SK-N-SH (cell line): ENCODE data around the gene DUSP9.

Experiments used
- FOXM1 ChIP-seq: IDR thresholded peaks from 2 replicates; pipeline ENCODE4 v1.4.0; 2012; ENCODE audit warnings: low read depth, mild to moderate bottlenecking
- GABPA ChIP-seq: IDR thresholded peaks from 2 replicates; pipeline ENCODE4 v1.4.0; 2012; ENCODE audit warnings: low read depth, mild to moderate bottlenecking
- POLR2AphosphoS5 ChIP-seq: IDR thresholded peaks from 2 replicates; pipeline ENCODE4 v1.6.1; 2012; ENCODE audit warnings: low read depth, low read length
- SIN3A ChIP-seq: IDR thresholded peaks from 2 replicates; pipeline ENCODE4 v1.6.1; 2012; ENCODE audit warnings: low read depth, mild to moderate bottlenecking, low read length, moderate library complexity, borderline replicate concordance
- TAF1 ChIP-seq: IDR thresholded peaks from 2 replicates; pipeline ENCODE4 v1.6.1; 2012; ENCODE audit warnings: low read depth, mild to moderate bottlenecking, low read length, moderate library complexity, borderline replicate concordance
- YY1 ChIP-seq: IDR thresholded peaks from 2 replicates; pipeline ENCODE4 v1.4.0; 2012; ENCODE audit warnings: low read depth, mild to moderate bottlenecking
- TF ChIP-seq, protein P1 (sequence below): IDR thresholded peaks from 2 replicates; pipeline ENCODE4 v1.4.0; 2012; ENCODE audit warnings: low read depth
- TF ChIP-seq, protein P2 (sequence below): fragments of 200-600 bp; sonication (generic); IDR thresholded peaks from 2 replicates; pipeline ENCODE4 v1.6.1; 2017; ENCODE audit warnings: antibody characterized with exemption, mild to moderate bottlenecking, moderate library complexity
- TF ChIP-seq, protein P3 (sequence below): IDR thresholded peaks from 2 replicates; pipeline ENCODE4; 2012
- TF ChIP-seq, protein P4 (sequence below): IDR thresholded peaks from 2 replicates; pipeline ENCODE4 v1.4.0; 2012; ENCODE audit warnings: low read depth, borderline replicate concordance

DNA sequence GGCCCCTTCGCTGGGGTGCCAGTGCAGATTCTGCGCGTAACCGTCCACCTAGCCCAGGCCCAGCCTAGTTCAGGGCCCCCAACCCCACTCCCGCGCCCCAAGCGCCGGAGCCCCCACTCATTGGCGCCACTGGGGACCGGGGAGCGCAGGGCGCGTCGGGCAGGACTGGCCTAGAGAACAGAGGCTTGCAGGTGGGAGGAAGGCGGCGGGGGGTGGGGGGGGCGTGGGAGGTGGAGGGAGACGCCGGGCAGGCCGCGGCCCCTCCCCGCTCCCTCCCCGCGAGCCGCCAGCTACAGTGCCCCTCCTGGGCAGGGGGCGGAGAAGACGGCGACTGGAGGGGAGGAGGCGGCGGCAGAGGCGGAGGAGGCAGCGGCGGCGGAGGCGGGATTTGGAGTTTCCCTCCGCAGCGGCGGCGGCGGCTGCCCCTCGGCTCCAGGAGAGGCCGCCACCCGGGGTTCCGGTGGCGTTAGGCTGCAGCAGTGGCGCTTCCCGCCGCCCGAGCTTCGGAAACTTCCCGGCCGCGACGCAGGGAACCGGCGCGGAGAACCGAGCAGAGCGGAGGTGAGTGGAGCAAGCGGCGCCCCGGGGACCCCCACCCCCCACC is 4.8 kb upstream of the DUSP9 start:
- TF ChIP-seq TAF1 = no peak
- TF ChIP-seq GABPA = no peak
- no peak for TF ChIP-seq POLR2AphosphoS5
- TF ChIP-seq, protein P1, sequence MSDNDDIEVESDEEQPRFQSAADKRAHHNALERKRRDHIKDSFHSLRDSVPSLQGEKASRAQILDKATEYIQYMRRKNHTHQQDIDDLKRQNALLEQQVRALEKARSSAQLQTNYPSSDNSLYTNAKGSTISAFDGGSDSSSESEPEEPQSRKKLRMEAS = no peak
- TF ChIP-seq, protein P2, sequence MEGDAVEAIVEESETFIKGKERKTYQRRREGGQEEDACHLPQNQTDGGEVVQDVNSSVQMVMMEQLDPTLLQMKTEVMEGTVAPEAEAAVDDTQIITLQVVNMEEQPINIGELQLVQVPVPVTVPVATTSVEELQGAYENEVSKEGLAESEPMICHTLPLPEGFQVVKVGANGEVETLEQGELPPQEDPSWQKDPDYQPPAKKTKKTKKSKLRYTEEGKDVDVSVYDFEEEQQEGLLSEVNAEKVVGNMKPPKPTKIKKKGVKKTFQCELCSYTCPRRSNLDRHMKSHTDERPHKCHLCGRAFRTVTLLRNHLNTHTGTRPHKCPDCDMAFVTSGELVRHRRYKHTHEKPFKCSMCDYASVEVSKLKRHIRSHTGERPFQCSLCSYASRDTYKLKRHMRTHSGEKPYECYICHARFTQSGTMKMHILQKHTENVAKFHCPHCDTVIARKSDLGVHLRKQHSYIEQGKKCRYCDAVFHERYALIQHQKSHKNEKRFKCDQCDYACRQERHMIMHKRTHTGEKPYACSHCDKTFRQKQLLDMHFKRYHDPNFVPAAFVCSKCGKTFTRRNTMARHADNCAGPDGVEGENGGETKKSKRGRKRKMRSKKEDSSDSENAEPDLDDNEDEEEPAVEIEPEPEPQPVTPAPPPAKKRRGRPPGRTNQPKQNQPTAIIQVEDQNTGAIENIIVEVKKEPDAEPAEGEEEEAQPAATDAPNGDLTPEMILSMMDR = no peak
- TF ChIP-seq, protein P3, sequence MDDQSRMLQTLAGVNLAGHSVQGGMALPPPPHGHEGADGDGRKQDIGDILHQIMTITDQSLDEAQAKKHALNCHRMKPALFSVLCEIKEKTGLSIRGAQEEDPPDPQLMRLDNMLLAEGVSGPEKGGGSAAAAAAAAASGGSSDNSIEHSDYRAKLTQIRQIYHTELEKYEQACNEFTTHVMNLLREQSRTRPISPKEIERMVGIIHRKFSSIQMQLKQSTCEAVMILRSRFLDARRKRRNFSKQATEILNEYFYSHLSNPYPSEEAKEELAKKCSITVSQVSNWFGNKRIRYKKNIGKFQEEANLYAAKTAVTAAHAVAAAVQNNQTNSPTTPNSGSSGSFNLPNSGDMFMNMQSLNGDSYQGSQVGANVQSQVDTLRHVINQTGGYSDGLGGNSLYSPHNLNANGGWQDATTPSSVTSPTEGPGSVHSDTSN = no peak
- no peak for TF ChIP-seq FOXM1
- TF ChIP-seq, protein P4, sequence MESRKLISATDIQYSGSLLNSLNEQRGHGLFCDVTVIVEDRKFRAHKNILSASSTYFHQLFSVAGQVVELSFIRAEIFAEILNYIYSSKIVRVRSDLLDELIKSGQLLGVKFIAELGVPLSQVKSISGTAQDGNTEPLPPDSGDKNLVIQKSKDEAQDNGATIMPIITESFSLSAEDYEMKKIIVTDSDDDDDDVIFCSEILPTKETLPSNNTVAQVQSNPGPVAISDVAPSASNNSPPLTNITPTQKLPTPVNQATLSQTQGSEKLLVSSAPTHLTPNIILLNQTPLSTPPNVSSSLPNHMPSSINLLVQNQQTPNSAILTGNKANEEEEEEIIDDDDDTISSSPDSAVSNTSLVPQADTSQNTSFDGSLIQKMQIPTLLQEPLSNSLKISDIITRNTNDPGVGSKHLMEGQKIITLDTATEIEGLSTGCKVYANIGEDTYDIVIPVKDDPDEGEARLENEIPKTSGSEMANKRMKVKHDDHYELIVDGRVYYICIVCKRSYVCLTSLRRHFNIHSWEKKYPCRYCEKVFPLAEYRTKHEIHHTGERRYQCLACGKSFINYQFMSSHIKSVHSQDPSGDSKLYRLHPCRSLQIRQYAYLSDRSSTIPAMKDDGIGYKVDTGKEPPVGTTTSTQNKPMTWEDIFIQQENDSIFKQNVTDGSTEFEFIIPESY = no peak
- TF ChIP-seq SIN3A = no peak
- no peak for TF ChIP-seq YY1
